ENCODE measurements around the gene AKR1C3. TPM values are rescaled to one million over a fixed set of nuclear protein-coding genes. Genes with fewer than 3 reads are reported as not detected.
"Not testable (repeated sequence)": the region's sequence is repeated elsewhere in the genome, so short reads cannot be mapped to it uniquely, and the experiment has no call there.

AKR1C3 gene
- total and polyA plus RNA-seq, 4 donors: 8.9 to 116 (median 68.8) TPM

- H3K27ac ChIP-seq (ENCODE audit: low read depth in 1 of 2, low read length in 1 of 2): no peak overlapping the region
- H3K4me3 ChIP-seq: no peak overlapping the region
- H3K9ac ChIP-seq (ENCODE audit: insufficient read depth in 1 of 2, low read length in 2 of 2): no peak overlapping the region
- TF ChIP-seq CTCF (IDR thresholded peaks at IDR 0.05; ENCODE audit: control extremely low read depth, extremely low read depth): no peak
- WGBS, 2 donors: 49 to 53% methylated on average over 4 of the region's 4 CpGs
- peaks cover 0 to 6% (median 0%) of the 10 kb centered on the region in 5 donors for H3K4me1 ChIP-seq (ENCODE audit: control insufficient read depth in 5 of 5, insufficient read depth in 5 of 5, low read length in 5 of 5)
- no peaks in the 10 kb centered on the region for H3K27me3 ChIP-seq (ENCODE audit: control insufficient read depth in 3 of 3, insufficient read depth in 3 of 3, low read length in 2 of 3)
- H3K36me3 ChIP-seq (ENCODE audit: control insufficient read depth in 4 of 4, insufficient read depth in 4 of 4, low read length in 4 of 4): peaks cover 0 to 7% (median 2%) of the 10 kb centered on the region in 4 donors
- no peaks in the 10 kb centered on the region for H3K9me3 ChIP-seq (ENCODE audit: control insufficient read depth in 4 of 4, insufficient read depth in 3 of 4, low read length in 3 of 4)
- DNase-seq (no peak), ATAC-seq (ENCODE audit: insufficient read depth, low FRiP score) (no peak)
These were observed 1.5 kb downstream of the AKR1C3 start for GRCh38 chr10:5095687-5096086.

GRCh38 chr10:5096108-5096507, 1.9 kb downstream of the AKR1C3 start:
- ATAC-seq (ENCODE audit: insufficient read depth, low FRiP score): no peak
- Histone ChIP-seq H3K4me3 (peak overlapping the region; percentile 42), H3K27ac (ENCODE audit: low read depth in 1 of 2, low read length in 1 of 2) (no peak overlapping the region), H3K27me3 (ENCODE audit: control insufficient read depth in 3 of 3, insufficient read depth in 3 of 3, low read length in 2 of 3) (no peaks in the 10 kb centered on the region), H3K4me1 (ENCODE audit: control insufficient read depth in 5 of 5, insufficient read depth in 5 of 5, low read length in 5 of 5) (peaks cover 0 to 6% (median 0%) of the 10 kb centered on the region in 5 donors), H3K9ac (ENCODE audit: insufficient read depth in 1 of 2, low read length in 2 of 2) (no peak overlapping the region), H3K36me3 (ENCODE audit: control insufficient read depth in 4 of 4, insufficient read depth in 4 of 4, low read length in 4 of 4) (peaks cover 0 to 7% (median 2%) of the 10 kb centered on the region in 4 donors), H3K9me3 (ENCODE audit: control insufficient read depth in 4 of 4, insufficient read depth in 3 of 4, low read length in 3 of 4) (no peaks in the 10 kb centered on the region)
- WGBS, 2 donors: 78 to 92% methylated on average over 2 of the region's 2 CpGs
- no peak for DNase-seq
- no peak for TF ChIP-seq CTCF (IDR thresholded peaks at IDR 0.05; ENCODE audit: control extremely low read depth, extremely low read depth)

GRCh38 chr10:5102479-5102878, 8.3 kb downstream of the AKR1C3 start:
- not testable (repeated sequence) for H3K4me1 ChIP-seq (ENCODE audit: control insufficient read depth in 5 of 5, insufficient read depth in 5 of 5, low read length in 5 of 5); DNase-seq; H3K4me3 ChIP-seq; ATAC-seq (ENCODE audit: insufficient read depth, low FRiP score); H3K9me3 ChIP-seq (ENCODE audit: control insufficient read depth in 4 of 4, insufficient read depth in 3 of 4, low read length in 3 of 4); H3K27ac ChIP-seq (ENCODE audit: low read depth in 1 of 2, low read length in 1 of 2); H3K9ac ChIP-seq (ENCODE audit: insufficient read depth in 1 of 2, low read length in 2 of 2); H3K27me3 ChIP-seq (ENCODE audit: control insufficient read depth in 3 of 3, insufficient read depth in 3 of 3, low read length in 2 of 3)
- WGBS, 2 donors: 81 to 92% methylated on average over 3 of the region's 11 CpGs
- H3K36me3 ChIP-seq (ENCODE audit: control insufficient read depth in 4 of 4, insufficient read depth in 4 of 4, low read length in 4 of 4): peaks cover 0 to 10% (median 5%) of the 10 kb centered on the region in 4 donors

- no peak overlapping the region for H3K9ac ChIP-seq (ENCODE audit: insufficient read depth in 1 of 2, low read length in 2 of 2)
- peaks cover 0 to 2% (median 0%) of the 10 kb centered on the region in 4 donors for H3K9me3 ChIP-seq (ENCODE audit: control insufficient read depth in 4 of 4, insufficient read depth in 3 of 4, low read length in 3 of 4)
- DNase-seq (no peak), ATAC-seq (ENCODE audit: insufficient read depth, low FRiP score) (no peak)
- WGBS, 2 donors: 82 to 91% methylated on average over 2 of the region's 2 CpGs
- peaks cover 0 to 11% (median 5%) of the 10 kb centered on the region in 4 donors for H3K36me3 ChIP-seq (ENCODE audit: control insufficient read depth in 4 of 4, insufficient read depth in 4 of 4, low read length in 4 of 4)
- no peak overlapping the region for H3K27ac ChIP-seq (ENCODE audit: low read depth in 1 of 2, low read length in 1 of 2)
- no peak overlapping the region for H3K4me3 ChIP-seq
- H3K27me3 ChIP-seq (ENCODE audit: control insufficient read depth in 3 of 3, insufficient read depth in 3 of 3, low read length in 2 of 3): no peaks in the 10 kb centered on the region
- no peak for TF ChIP-seq CTCF (IDR thresholded peaks at IDR 0.05; ENCODE audit: control extremely low read depth, extremely low read depth)
- H3K4me1 ChIP-seq (ENCODE audit: control insufficient read depth in 5 of 5, insufficient read depth in 5 of 5, low read length in 5 of 5): peaks cover 0 to 2% (median 0%) of the 10 kb centered on the region in 5 donors
These were observed 9.3 kb downstream of the AKR1C3 start for GRCh38 chr10:5103481-5103880.
